Amniotic stem cell (primary cell): ENCODE measurements around the gene PRPS2.
A peak's percentile ranks its signal among the peaks of the same experiment; 100 is the strongest.

ENCODE experiments used
- DNase-seq: peaks from one replicate; lab custom pipeline; 2025; lab: John Stamatoyannopoulos, UW

Gene PRPS2

DNA sequence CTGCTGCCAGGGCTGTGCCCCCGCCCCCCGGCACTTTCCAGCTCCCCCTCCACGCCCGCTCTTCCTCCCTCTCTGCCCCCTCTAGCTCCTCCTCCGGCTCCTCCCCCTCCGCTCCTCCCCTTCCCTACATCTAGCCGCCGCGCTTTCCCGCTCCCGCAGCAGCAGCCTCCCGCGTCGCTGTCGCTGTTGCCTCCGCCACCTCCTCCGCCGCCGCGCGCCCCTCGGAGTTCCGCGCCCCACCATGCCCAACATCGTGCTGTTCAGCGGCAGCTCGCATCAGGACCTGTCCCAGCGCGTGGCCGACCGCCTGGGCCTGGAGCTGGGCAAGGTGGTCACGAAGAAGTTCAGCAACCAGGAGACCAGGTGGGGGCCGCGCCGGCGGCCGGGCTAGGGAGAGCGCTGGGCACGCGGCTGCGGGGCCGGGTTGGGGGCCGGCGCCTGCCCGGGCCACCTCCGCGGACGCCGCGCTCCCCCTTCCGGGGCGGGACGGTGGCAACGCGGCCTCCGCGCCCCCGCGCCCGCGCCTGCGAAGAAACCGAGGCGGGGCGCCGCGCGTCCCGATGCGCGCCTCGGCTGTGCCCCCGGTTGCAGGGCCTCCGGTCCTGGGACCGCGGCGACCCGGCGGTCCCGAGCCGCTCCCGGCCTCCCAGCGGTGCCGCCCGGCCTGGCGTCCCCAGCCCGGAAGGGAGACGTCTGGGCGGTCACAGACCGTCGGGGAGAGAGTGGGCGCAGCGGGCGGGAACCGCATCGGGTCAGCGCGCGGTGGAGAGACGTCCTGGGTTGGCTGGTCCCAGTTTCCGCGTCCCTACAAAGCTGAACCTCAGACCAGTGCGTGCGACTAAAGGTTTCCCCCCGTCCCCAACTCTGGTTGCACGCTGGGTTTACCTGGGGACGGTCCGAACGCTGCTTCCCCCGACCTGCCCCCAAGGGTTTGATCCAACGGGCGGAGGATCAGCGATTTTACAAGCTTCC, at the start of gene PRPS2:
TSS of gene PRPS2 (plus strand) at position 156 of the 972 bp plus-strand sequence. CDS start at position 242, 86 bp downstream.
- DNase-seq: no peak

DNA sequence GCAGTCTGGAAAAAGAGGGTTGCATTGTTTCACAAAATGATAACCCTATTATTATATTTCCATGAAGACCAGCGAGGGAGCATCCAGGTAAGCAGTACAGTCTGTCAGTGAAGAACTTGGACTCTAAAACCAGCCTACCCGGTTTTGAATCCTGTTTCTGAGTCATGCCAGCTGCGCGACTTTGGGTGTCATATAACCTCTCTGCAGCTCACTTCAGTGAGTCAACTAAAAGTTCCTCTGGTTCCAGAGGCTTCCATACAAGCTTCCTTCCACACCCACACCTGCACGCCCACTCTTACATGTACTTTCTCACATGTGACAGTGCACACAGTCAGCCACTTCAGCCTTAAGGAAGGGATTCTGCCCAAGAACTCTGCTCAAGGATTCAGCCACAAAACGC, 49.8 kb upstream of the PRPS2 start:
- DNase-seq: no peak

DNA sequence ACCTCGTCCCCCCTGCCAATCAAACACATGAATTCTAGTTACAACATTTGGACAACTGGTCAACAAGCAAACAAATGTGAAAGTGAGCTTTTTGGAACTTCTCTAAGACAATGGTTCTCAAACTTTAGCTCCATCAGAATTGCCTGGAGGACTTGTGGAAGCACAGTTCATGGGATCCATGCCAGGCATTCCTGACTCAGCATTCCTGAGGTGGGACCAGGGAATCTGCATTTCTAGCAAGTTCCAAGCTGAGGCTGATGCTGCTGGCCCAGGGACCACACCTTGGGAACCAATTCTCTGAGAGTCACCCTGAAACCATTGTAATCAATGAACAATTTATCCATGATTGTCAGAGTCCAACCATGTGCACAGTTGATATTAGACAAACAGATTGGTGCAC, 43.8 kb upstream of the PRPS2 start:
- no peak for DNase-seq

DNA sequence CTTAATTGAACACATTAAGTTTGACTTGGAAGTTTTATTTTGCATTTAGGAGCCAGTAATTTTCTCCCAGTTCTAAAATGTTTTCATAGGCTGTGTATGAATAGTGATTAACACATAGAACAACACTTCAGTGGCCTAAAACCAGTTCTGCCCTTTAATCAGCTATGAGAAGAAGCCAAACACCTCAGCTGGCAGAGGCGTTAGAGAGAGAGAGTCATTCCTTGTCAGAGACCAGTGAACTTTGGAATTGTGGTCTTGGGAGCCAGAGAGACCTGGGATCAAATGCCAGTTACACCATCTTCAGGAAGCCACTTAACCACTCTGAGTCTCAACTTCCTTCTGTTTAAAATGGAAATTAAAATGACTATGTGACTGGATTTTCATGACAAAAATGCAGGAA, 39.3 kb upstream of the PRPS2 start:
- DNase-seq: no peak

DNA sequence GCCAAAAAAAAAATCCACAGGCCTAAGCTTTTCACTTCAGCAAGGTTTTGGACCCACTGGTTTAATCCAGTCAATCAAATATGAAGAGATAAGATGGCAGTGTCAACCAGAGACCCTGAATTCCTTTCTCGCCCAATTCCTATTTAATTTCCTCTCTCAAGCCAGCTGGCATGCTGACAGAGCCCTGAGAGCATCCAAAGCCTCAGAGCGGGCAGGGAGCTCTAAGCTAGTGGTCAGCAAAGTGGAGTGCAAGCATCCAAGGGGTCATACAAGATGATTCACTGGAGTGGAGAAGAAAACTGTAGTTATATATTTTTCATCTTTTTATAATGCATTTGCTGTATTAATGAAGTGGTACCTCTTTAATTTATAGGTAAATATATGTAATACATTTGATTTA, 37.8 kb upstream of the PRPS2 start:
- DNase-seq: no peak

DNA sequence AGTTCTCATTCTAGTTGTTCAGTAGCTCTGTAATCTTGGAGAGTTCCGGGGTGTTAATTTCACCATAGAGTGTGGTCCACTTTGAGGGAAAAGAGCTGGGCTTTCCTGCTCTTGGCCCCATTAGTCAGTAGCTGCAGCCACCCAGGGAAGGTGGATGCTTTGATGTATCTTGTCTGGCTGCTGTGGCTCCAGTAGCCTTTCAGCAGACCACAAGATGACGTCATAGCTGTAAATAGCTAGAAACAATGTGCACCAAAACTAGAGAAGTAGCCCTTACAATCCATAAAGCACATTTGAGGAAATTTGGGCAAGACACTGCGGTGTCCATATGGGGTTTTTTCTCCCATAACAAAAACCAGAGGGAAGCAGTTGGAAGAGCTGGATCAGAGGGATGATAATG, 32.9 kb upstream of the PRPS2 start:
- DNase-seq: no peak

DNA sequence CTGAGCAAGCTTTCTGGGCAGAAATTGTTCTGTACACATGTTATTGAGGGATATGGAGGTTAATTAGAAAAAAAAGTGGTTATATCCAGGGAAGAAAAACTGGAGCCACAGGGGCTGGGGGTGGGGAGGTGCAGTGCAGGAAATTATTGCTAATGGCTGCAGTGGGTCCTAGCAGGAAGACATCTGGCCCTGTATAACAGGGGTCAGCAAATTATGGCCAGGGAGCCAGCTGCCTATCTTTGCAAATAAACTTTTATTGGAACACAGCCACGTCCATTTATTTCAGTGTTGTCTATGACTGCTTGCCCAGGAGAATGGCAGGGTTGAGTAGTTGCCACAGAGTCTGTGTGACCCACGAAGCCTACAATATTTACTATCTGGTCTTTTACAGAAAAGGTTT, 23.4 kb upstream of the PRPS2 start:
- no peak for DNase-seq

DNA sequence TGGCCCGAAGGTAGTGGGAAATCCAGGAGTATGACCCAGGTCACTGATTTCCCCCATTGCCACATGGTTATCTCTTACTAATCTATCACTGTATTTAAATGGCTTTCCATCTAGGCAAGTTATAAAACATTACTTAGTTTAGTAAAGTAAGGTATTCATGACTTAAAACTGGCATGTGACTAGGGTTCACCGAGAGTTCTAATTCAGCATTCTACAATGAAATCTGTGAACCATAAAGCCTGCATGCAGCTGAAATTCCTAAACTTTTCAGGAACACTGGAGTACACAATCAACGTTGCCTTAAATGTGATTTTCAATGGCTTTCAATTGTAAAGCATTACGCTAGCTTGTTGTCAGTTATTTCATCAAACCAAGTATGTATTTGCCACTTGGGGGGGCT, 22.7 kb upstream of the PRPS2 start:
- no peak for DNase-seq

DNA sequence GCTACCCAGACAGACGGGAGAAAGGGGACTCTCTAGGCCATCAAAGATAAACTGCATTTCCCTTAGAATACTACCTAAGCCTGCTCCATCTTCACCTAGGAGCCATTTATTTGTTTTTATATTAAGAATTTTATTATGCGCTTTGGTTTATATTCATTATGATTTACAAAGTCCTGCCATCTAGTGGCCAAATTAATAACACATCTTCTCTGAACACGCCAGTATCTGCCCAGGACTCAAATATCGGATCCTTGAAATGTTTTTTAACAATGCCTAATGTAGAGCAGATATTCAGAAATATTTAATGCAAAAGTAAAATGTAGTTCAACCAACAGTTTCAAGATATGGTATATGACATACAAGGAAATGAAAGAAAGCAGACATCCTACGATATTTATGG, 20.8 kb upstream of the PRPS2 start:
- no peak for DNase-seq

DNA sequence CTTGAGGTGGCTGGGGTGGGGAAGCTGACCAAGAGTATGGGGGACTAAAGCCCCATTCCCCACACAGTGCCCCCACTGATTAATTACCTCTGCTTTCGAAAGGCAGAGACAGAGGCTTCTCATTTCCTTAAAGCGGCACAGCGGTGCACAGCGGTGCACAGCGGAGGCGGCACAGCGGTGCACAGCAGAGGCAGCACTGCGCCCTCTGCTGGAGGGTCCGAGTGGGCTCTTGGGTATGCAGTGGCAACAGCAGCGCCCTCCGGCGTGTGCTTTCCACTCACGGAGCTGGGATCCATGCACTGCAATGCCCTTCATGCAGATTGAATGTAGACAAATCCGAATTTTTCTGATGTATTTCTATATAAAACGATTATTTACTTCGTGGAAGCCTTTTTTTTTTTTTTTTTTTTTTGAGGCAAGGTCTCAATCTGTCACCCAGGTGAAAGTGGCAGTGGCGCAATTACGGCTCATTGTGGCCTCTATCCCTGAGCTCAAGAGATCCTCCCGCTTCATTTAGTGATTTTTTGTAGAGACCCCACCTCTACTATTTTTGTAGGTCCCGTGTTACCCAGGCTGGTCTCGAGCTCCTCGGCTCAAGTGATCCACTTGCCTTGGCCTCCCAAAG, 19.7 kb upstream of the PRPS2 start:
- DNase-seq: no peak

DNA sequence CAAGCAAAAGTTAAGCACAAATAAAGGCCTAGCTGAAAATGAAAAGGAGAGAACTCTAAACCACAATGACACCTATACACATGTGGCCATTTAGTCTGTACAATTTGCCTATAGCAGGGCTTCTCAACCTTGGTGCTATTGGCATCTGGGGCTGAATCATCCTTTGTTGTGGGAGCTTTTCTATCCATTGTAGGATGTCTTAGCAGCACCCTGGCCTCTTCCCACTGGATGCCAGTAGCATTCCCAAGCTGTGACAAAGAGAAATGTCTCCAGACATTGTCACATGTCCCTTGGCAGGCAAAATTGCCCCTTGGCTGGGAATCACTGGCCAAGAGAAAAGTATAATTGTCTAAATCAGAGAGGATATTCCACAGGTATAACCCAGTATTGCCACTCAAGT, 13.5 kb upstream of the PRPS2 start:
- DNase-seq: no peak

DNA sequence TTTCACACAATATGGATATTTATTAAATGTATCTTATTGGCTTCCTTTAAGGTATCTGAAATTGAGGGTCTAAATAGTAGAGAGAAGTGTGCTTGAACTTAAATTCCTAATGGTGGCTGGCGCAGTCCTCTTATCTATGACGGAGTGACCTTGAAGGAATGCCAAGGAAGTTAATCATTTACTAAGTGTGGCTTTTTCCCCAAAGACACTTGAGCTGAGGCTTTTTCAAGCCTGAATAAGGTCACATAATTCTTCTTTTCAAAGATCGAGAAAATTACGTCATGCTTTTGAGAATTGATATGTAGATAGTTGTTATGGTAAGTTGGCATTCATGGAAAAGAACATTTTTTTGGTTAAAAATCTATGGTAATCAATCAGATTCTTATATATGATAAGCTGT, 11.7 kb upstream of the PRPS2 start:
- DNase-seq: no peak

DNA sequence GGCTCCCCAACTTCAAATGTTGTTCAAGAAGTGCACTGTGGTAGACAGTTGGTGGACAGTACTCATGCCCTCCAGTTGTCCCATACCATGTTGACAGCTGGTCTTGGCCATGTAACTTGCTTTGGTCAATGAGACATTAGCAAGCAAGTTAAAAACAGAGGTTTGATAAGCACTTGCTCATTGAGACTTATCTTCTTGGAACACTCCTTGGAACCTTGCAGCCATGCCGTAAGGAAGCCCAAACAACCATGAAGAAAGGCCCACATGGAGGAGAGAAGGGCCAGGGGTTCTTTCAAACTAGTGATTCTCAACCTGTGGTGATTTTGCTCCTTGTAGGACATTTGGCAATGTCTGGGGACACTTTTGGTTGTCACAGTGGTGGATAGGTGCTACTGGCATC, 2.6 kb upstream of the PRPS2 start:
- no peak for DNase-seq

DNA sequence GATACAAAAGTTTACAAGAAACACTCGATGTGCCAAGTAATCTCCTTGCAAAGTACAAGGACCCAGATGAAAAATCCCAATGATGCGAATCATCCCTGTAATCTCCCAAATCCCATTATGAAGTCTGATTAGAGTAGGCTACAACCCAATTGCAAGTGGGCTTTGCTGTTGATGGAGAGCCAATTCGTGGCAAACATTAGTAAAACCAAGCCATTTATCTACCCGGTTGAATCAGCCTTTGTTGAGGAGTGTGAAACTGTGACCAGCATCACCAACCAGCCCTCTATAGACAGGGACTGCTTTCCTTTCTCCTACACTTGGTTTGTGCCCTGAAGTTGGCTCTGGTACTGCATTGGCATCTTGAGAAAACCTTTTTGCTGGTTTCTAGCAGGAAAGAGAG, 1.2 kb upstream of the PRPS2 start:
- DNase-seq: no peak

DNA sequence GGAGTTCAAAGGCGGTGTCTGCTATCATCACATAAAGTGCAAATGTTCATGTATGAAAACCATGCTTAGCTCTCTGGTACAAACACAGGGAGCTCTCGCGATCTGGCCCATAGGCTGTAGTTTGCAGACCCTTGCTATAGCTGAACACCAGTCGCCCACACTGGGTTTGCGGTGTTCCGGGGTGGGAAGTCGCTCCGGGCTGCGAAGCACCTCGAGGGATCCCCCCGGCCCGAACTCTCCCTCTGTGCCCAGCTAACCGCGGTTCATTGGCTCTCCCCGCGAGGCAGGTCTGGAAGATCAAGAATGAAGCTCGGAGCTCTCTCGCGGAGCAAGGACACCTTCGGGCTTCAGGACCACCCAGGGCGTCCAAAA, 341 bp upstream of the PRPS2 start:
- no peak for DNase-seq

DNA sequence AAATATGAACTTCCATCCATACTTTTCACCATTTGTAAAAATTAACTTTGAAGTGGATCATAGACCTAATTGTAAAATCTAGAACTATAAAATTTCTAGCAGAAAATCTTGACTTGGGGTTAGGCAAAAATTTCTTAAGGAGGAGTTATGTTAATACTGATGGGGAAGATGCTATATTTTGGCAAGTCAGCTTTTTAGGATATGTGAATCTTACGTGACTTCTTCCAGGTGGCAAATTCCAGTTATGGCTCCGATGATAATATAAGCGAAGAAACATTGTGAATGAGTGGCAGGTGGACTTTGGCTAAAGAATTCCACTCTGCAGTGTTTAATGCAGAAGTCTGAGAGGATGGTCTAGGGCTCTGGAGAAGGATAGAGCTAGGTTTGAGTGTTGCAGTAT, 1.5 kb downstream of the PRPS2 start:
- DNase-seq: no peak

DNA sequence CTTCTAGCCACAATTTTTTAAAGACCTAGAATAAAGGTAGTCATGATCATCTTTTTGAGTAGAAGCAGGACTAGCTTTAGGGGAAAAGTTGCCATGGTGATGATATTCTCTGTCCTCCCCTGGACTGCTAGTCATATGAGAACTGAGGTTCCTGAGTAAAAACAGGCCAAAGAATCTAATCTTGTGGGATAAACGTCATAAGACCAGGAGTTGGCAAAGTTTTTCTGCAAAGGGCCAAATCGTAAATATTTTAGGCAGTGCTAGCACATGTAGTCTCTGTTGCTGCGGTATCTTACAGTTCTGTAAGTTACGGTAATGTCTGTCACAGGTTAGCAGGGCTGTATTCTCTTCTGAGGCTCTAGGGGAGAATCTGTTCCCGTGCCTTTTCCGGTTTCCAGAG, 3.4 kb downstream of the PRPS2 start:
- no peak for DNase-seq

DNA sequence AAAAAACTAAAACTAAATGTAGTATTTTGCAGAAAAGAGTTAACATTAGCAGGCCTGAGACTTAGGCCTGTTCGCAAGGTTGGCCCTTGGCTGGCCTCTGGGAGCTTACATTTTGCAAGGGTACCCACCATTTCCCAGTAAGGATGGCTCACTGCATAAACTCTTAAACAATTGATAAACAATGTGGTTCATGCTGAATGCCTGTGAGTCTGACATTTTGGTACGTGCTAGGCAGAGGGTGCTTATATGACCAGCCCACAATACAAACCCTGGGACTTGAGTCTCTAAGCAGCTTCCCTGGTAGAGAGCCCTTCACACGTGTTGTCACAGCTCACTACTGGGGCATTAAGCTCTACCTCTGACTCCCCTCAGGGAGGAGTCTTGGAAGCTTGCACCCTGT, 7.4 kb downstream of the PRPS2 start:
- DNase-seq: no peak

DNA sequence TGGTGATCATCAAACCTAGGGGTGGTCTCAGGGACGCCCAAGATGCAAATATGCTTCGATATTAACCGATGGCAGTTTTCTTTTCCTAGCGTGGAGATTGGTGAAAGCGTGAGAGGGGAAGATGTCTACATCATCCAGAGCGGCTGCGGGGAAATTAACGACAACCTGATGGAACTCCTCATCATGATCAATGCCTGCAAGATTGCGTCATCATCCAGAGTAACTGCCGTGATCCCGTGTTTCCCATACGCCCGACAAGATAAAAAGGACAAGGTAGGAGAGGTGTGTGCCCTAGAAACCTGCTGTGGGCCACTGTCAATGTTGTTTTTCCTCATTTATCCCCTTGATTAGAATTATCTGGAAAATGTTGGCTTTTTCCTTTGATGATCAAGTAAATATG, 7.9 kb downstream of the PRPS2 start:
- no peak for DNase-seq

DNA sequence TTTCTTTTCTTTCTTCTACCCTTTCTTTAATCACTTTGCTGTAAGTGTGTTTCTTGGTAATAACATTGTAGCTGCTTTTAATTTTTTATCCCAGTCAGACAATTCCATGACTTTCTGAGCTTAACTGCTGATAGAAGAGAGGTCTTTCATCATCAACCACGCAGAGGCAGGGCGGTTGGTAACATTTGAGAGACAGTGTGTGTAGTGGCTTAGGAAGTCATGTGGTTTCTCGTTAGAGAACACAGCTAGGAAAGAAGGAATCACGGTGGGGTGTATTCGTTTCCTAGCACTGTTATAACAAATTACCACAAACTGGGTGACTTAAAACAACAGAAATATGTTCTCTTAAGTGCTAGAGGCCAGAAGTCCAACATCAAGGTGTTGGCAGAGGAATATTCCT, 11.5 kb downstream of the PRPS2 start:
- no peak for DNase-seq

DNA sequence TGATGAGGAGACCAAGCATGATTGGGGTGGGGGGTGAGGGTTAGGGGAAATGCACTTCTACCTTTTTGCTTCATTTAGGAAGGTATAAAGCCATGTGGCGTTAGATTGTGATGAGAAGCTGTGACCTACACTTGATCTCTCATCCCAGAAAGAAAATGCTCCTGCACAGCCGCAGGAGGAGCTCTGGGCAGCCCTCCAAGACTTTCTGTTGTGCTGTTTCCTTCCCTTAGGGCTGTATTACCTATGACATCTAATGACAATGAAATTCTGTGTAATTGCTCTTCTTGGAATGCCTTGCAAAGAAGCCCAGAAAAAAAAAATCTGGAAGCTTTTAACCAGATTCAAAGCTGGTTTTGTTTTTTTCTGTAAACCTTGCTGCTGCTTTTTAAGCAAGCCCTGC, 13.4 kb downstream of the PRPS2 start:
- no peak for DNase-seq

DNA sequence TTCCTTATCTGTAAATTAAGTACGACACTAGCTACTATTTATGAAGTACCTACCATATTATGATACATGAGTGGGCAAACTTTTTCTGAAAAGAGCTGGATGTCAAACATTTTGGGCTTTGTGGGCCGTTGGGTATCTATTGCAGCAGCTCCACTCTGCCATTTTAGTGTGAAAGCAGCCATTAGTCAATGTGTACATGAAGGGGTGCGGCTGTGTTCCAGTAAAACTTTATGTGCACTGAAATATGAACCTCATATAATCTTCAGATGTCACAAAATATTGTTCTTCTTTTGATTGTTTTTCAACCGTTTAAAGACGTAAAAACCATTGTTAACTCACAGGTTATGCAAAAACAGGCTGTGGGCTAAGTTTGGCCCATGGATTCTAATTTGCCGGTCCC, 14.1 kb downstream of the PRPS2 start:
- no peak for DNase-seq

DNA sequence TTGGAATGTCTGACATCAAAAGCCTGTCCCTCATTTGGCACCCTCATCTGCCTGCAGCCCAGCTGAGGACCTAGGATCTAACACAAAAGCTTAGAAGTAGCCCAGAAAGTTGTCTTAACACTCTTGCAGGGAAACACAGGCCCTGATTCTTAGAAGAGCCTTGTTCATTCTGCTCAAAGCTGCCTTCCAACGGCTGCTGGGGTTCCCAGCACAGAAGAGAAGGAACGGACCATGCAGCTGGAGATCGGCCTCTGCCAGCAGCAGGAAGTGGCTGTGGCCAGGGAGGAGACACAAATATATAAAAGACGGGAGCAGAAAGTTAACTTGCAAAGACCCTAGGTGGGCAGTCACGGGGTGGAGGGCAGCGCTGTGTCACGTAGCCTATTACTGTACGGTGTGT, 20.4 kb downstream of the PRPS2 start:
- no peak for DNase-seq

DNA sequence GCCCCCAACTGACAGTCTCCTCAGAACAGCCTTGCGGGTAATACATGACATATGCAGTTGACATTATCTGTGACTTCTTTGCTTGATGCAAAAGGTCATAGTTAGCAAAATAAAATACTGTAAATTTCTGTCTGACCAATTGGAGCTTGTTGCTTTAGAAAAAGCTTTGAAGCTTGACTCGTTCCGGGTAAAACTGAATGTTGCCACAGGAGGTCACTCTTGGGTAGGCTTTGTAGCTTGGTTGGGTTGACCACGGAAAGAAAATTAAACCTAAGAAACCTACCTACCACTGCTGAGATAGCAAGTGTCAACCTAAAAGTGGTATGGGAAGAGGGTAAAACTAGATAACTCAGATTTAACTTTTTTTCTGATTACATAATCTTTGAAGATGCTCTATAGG, 23.2 kb downstream of the PRPS2 start:
- DNase-seq: peak; percentile 44
